MM.1S (cell line): Measurements from ENCODE around the gene MATN1.

Experiments used
- DNase-seq: peaks from one replicate; pipeline ENCODE4 v3.0.0-alpha.2; 2015
- H2AFZ ChIP-seq: fragments of 300-600 bp; sonication (generic); 2 replicates; pipeline ENCODE4 v1.6.0; 2016; ENCODE audit warnings: antibody characterized with exemption, low read length
- H3F3A ChIP-seq: fragments of 300-600 bp; sonication (generic); 2 replicates; pipeline ENCODE4 v1.6.1; 2016; ENCODE audit warnings: mild to moderate bottlenecking, antibody characterized with exemption, low read length, moderate library complexity, mixed read lengths; ENCODE audit not compliant: insufficient read depth
- H3K27ac ChIP-seq: fragments of 300-600 bp; sonication (generic); 2 replicates; pipeline ENCODE4 v1.5.1; 2016; ENCODE audit warnings: mild to moderate bottlenecking, low read length
- H3K27me3 ChIP-seq: fragments of 300-600 bp; sonication (generic); replicated peaks from 2 replicates; pipeline ENCODE4 v1.6.0; 2016; ENCODE audit warnings: low read length; ENCODE audit not compliant: insufficient read depth
- H3K36me3 ChIP-seq: fragments of 300-600 bp; sonication (generic); replicated peaks from 2 replicates; pipeline ENCODE4 v1.6.1; 2016; ENCODE audit warnings: mild to moderate bottlenecking, low read length, mixed read lengths; ENCODE audit not compliant: insufficient read depth
- H3K4me1 ChIP-seq: fragments of 300-600 bp; sonication (generic); 2 replicates; pipeline ENCODE4 v1.6.1; 2016; ENCODE audit warnings: low read length, mixed read lengths
- H3K4me2 ChIP-seq: fragments of 300-600 bp; sonication (generic); 2 replicates; pipeline ENCODE4 v1.6.0; 2016; ENCODE audit warnings: low read depth, low read length
- H3K4me3 ChIP-seq: fragments of 300-600 bp; sonication (generic); 2 replicates; pipeline ENCODE4 v1.5.1; 2016; ENCODE audit warnings: low read length, mixed read lengths
- H3K79me2 ChIP-seq: fragments of 300-600 bp; sonication (generic); 2 replicates; pipeline ENCODE4 v1.6.1; 2016; ENCODE audit warnings: mixed run types, low read length, mixed read lengths
- H3K9ac ChIP-seq: fragments of 300-600 bp; sonication (generic); 2 replicates; pipeline ENCODE4 v1.6.1; 2016; ENCODE audit warnings: low read length, mixed read lengths
- H3K9me2 ChIP-seq: fragments of 300-600 bp; sonication (generic); replicated peaks from 2 replicates; pipeline ENCODE4 v1.6.1; 2016; ENCODE audit warnings: mild to moderate bottlenecking, low read length, mixed read lengths; ENCODE audit not compliant: insufficient read depth
- H3K9me3 ChIP-seq: fragments of 300-600 bp; sonication (generic); replicated peaks from 2 replicates; pipeline ENCODE4 v1.6.1; 2016; ENCODE audit warnings: mild to moderate bottlenecking, low read length, mixed read lengths; ENCODE audit not compliant: insufficient read depth
- H4K20me1 ChIP-seq: fragments of 300-600 bp; sonication (generic); 2 replicates; pipeline ENCODE4 v1.6.1; 2016; ENCODE audit warnings: mild to moderate bottlenecking, low read length, moderate library complexity, mixed read lengths; ENCODE audit not compliant: insufficient read depth
- EZH2 ChIP-seq: fragments of 300-600 bp; sonication (generic); optimal IDR thresholded peaks from 2 replicates; pipeline ENCODE3; 2017; ENCODE audit warnings: low read depth, mild to moderate bottlenecking, antibody characterized with exemption, low read length, mixed read lengths
- EZH2phosphoT487 ChIP-seq: fragments of 300-600 bp; sonication (generic); IDR thresholded peaks from 2 replicates; pipeline ENCODE4 v1.6.1; 2018; ENCODE audit warnings: antibody characterized with exemption, low read length
- TF ChIP-seq, protein P1 (sequence below): fragments of 300-600 bp; sonication (generic); IDR thresholded peaks from 2 replicates; pipeline ENCODE4 v1.5.1; 2016; ENCODE audit warnings: antibody characterized with exemption, low read length, mixed read lengths

Gene MATN1

DNA sequence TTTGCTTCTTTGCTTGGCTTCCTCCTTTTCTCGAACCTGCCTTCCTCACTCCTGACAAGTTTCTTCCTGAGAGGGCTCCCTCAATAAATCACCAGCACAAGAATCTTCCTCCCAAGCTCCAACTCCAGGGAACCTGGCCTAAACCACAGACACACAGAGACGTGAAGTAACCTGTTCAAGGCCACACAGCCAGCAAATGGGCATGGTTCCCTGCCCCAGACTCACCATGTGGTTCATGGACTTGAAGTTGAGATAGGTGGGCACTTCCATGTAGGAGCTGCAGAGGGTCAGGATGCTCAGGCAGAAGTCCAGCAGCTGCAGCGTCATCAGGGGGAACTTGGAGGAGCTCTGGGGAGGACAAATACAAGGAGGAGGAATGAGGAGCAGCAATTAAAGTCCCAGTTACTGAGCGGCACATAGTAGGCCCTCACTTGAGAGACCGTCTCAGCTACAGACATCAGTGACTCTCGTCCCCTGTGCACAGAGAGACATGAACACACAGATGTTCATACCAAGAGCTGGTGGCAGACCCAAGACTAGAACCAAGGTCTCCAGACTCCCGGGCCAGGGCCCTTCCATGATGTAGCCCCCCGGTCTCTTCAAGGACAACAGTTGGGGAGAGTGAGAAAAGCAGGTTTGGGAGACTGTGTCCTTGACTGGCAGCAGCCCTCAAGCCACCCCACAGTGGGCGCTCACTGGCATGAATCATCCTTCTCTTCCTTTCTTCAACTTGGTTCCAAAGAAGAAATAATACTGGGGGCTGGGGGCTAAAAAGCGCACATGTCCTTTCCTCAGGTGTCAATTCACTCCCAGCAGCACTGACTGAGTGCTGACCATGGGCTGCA is 15.6 kb upstream of the MATN1 start:
- H3K9me3 ChIP-seq: no peaks in the 10 kb centered on the region
- no peak overlapping the region for H3K9ac ChIP-seq
- H3K4me1 ChIP-seq: peaks cover 25% of the 10 kb centered on the region
- TF ChIP-seq EZH2: no peak
- TF ChIP-seq EZH2phosphoT487: no peak
- TF ChIP-seq, protein P1, sequence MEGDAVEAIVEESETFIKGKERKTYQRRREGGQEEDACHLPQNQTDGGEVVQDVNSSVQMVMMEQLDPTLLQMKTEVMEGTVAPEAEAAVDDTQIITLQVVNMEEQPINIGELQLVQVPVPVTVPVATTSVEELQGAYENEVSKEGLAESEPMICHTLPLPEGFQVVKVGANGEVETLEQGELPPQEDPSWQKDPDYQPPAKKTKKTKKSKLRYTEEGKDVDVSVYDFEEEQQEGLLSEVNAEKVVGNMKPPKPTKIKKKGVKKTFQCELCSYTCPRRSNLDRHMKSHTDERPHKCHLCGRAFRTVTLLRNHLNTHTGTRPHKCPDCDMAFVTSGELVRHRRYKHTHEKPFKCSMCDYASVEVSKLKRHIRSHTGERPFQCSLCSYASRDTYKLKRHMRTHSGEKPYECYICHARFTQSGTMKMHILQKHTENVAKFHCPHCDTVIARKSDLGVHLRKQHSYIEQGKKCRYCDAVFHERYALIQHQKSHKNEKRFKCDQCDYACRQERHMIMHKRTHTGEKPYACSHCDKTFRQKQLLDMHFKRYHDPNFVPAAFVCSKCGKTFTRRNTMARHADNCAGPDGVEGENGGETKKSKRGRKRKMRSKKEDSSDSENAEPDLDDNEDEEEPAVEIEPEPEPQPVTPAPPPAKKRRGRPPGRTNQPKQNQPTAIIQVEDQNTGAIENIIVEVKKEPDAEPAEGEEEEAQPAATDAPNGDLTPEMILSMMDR: no peak
- no peak overlapping the region for H3K4me2 ChIP-seq
- H2AFZ ChIP-seq: no peak overlapping the region
- no peak overlapping the region for H3K27ac ChIP-seq
- H3K9me2 ChIP-seq: no peaks in the 10 kb centered on the region
- no peaks in the 10 kb centered on the region for H3K27me3 ChIP-seq
- DNase-seq: no peak
- H3F3A ChIP-seq: peaks cover 29% of the 10 kb centered on the region
- no peaks in the 10 kb centered on the region for H4K20me1 ChIP-seq
- H3K36me3 ChIP-seq: peaks cover 53% of the 10 kb centered on the region
- H3K4me3 ChIP-seq: no peak overlapping the region
- peaks cover 78% of the 10 kb centered on the region for H3K79me2 ChIP-seq

DNA sequence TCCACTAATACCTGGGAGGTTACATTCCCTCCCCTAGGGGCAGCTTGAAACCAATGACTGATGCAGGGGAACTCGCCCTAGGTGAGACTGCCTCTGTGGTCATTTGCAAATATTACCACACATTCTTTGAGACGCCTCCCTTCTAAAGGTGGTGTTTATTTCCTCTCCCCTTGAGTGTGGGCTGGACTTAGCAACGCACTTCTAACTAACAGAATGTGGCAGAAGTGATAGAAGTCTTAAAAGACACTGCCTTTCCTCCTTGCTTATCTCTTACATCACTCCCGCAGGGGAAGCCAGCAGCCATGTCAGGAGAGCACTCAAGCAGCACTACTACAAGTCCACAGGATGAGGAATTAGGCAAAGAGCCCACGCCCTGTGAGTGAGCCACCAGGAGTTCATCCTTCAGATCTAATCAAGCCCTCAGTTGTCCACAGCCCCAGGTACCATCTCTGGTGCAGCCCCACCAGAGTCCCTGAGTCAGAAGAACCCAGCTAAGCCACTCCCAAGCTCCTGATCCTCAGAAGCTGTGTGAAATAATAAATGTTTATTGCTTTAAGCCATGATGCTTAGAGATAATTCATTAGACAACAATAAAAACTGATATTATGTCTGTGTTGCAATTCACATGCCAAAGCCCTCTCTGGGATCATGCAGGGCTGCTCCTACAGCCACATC is 14.8 kb upstream of the MATN1 start:
- H3K4me2 ChIP-seq: no peak overlapping the region
- H3K4me1 ChIP-seq: peaks cover 20% of the 10 kb centered on the region
- no peaks in the 10 kb centered on the region for H4K20me1 ChIP-seq
- peaks cover 54% of the 10 kb centered on the region for H3K36me3 ChIP-seq
- H3K4me3 ChIP-seq: no peak overlapping the region
- H3K79me2 ChIP-seq: peaks cover 75% of the 10 kb centered on the region
- no peak for TF ChIP-seq EZH2
- TF ChIP-seq, protein P1: no peak
- H3K9me3 ChIP-seq: no peaks in the 10 kb centered on the region
- no peak for DNase-seq
- H3K9ac ChIP-seq: no peak overlapping the region
- H3F3A ChIP-seq: peaks cover 30% of the 10 kb centered on the region
- H3K27me3 ChIP-seq: no peaks in the 10 kb centered on the region
- no peak overlapping the region for H3K27ac ChIP-seq
- no peak overlapping the region for H2AFZ ChIP-seq
- H3K9me2 ChIP-seq: no peaks in the 10 kb centered on the region

DNA sequence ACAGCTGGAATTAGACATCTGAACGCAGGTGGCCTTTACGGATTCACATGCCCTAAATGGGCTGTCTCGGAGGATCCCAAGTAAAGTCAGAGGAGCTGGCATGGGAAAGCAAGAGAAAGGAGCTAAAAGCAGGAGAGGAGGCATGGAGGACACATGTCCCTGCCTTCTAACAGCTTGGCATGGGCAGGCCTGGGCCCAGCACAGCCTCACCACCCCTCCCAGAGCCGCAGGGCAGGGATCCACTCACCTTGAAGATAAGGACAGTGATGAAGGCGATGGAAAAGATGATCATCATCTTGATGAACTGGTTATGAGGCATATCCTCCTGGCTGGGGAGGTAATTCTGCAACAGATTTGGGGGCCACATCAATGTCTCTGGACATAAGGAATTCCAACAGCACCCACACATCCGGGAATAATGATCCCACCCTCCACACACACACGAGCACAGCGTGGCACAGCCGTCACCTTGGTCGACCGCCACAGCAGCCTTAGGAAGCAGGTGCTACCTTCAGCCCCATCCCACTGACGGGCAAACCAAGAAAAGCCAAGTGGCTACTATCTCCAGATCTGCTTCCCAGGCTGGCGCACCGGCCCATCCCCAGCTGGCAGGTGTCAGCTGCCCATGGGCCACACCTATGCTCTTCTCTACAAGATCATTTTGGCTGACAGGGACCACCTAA is 14.1 kb upstream of the MATN1 start:
- H3K9me2 ChIP-seq: no peaks in the 10 kb centered on the region
- peaks cover 68% of the 10 kb centered on the region for H3K79me2 ChIP-seq
- no peak overlapping the region for H3K4me3 ChIP-seq
- TF ChIP-seq EZH2: no peak
- TF ChIP-seq EZH2phosphoT487: no peak
- TF ChIP-seq, protein P1: no peak
- H3K4me2 ChIP-seq: no peak overlapping the region
- H3K9me3 ChIP-seq: no peaks in the 10 kb centered on the region
- no peak overlapping the region for H3K9ac ChIP-seq
- no peaks in the 10 kb centered on the region for H4K20me1 ChIP-seq
- peaks cover 37% of the 10 kb centered on the region for H3F3A ChIP-seq
- peaks cover 14% of the 10 kb centered on the region for H3K4me1 ChIP-seq
- H2AFZ ChIP-seq: no peak overlapping the region
- DNase-seq: no peak
- H3K27me3 ChIP-seq: no peaks in the 10 kb centered on the region
- H3K27ac ChIP-seq: no peak overlapping the region
- peaks cover 54% of the 10 kb centered on the region for H3K36me3 ChIP-seq
